ENCODE data around the gene TTLL12. TPM values are rescaled to one million over a fixed set of nuclear protein-coding genes. Genes with fewer than 3 reads are reported as not detected.

The TTLL12 gene
- total RNA-seq, 4 donors from 2014 or later: 43.6 to 93.9 (median 81.4) TPM

DNA sequence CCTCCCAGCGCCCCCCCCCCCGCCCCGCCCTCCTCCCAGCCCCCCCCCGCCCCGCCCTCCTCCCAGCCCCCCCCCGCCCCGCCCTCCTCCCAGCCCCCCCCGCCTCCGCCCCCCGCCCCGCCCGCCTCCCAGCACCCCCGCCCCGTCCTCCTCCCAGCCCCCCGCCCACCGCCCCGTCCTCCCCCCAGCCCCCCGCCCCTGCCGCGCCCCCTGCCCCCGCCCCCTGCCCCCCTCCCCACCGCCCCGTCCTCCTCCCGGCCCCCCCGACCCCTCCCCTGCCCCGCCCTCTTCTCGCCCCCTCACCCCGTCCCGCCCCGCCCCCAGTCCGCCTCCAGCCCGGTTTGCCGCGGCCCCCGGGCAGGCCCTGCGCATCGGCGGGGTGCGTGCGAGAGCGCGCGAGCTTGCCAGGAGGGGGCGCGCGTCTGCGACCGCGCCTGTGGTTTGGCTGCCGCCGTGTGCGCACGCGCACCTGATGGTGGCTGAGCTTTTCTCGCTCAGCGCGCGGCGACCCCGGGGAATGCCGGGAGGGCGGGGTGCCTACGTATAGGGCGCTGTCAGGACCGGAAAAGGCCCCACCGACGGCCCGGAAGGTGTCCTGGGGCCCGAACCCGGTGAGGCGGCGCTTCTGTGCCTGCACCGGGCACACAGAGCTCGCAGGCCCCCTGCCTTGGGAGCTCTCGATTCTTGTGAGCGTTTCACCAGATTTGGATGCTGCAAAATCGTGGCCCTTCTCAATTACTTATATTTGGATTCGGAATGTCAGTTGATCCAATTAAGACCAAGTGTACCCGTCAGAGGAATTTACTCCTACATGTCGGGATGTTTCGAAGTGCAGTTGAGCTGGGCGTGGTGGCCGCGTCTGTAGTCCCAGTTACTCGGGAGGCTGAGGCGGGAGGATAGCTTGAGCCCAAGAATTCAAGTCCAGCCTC lies 501 bp upstream of the TTLL12 start:
- peaks cover 3% of the 10 kb centered on the region for H3K36me3 ChIP-seq
- TF ChIP-seq POLR2AphosphoS5 (IDR thresholded peaks at IDR 0.05) (peak in 2 of 3 donors; percentile 39 to 47), EP300 (IDR thresholded peaks at IDR 0.05) (peak; percentile 12), CTCF (IDR thresholded peaks at IDR 0.05) (peak; percentile 20 to 91), POLR2A (IDR thresholded peaks at IDR 0.05) (no peak)
- peaks cover 46% of the 10 kb centered on the region for H3K4me1 ChIP-seq
- 8% methylated on average over 13 of the region's 86 CpGs for WGBS
- H3K27me3 ChIP-seq: no peaks in the 10 kb centered on the region
- H3K4me3 ChIP-seq: peak overlapping the region; percentile 85
- H3K9me3 ChIP-seq: no peaks in the 10 kb centered on the region
- peak; percentile 96 for DNase-seq (ENCODE audit: low spot score in 2 of 2)
- H3K27ac ChIP-seq: peak overlapping the region; percentile 91

GRCh38 chr22:43185860-43186261 lies 1.1 kb downstream of the TTLL12 start:
- H3K36me3 ChIP-seq: peaks cover 18% of the 10 kb centered on the region
- H3K27ac ChIP-seq: no peak overlapping the region
- DNase-seq (ENCODE audit: low spot score in 2 of 2): no peak
- peak overlapping the region; percentile 85 for H3K4me3 ChIP-seq
- no peak for TF ChIP-seq CTCF (IDR thresholded peaks at IDR 0.05)
- no peak for TF ChIP-seq EP300 (IDR thresholded peaks at IDR 0.05)
- TF ChIP-seq POLR2A (IDR thresholded peaks at IDR 0.05): no peak
- no peak for TF ChIP-seq POLR2AphosphoS5 (IDR thresholded peaks at IDR 0.05)
- WGBS: 32% methylated on average over 4 of the region's 12 CpGs
- H3K4me1 ChIP-seq: peaks cover 46% of the 10 kb centered on the region
- H3K27me3 ChIP-seq: no peaks in the 10 kb centered on the region
- no peaks in the 10 kb centered on the region for H3K9me3 ChIP-seq

DNA sequence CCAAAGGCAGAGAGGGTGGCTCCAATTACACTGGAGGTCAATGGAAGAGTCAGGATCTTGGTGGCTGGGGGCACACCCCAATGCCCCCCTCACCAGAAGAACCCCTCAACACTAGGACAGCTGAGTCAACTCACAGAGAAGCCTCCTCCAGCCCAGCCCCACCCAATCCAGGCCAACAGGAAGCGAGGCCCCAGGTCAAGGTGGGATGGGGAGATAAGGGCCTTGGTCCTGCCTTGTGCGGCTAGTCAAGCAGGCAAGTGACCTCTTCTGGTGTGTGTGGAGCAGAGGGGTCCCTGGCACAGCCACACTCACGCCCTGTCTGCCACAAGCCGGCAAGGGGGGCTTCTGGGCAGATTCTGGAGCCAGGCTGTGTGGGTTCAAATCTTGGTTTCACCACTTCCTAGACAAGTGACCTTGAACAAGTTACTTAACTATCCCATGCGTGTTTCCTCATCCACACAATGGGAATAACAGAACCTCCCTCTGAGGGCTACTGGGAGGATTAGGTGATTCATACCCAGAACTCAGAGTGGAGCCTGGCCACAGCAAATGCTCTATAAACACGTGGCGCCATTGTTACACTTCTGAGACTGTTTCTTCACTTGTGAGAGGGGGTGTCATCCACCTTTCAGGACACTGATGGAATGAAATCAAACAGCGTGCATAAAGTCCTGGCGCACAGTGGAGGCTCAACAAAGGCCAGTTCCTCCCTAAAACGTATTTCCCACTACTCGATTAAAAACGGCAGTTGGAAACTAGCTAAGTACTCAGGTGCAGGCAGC lies 3.2 kb downstream of the TTLL12 start:
- Histone ChIP-seq H3K9me3 (no peaks in the 10 kb centered on the region), H3K27ac (no peak overlapping the region), H3K4me3 (no peak overlapping the region), H3K27me3 (no peaks in the 10 kb centered on the region), H3K4me1 (peaks cover 46% of the 10 kb centered on the region), H3K36me3 (peaks cover 40% of the 10 kb centered on the region)
- TF ChIP-seq POLR2AphosphoS5 (IDR thresholded peaks at IDR 0.05) (no peak), EP300 (IDR thresholded peaks at IDR 0.05) (no peak), POLR2A (IDR thresholded peaks at IDR 0.05) (no peak), CTCF (IDR thresholded peaks at IDR 0.05) (no peak)
- DNase-seq (ENCODE audit: low spot score in 2 of 2): no peak
- WGBS: 83% methylated on average over 11 of the region's 12 CpGs

DNA sequence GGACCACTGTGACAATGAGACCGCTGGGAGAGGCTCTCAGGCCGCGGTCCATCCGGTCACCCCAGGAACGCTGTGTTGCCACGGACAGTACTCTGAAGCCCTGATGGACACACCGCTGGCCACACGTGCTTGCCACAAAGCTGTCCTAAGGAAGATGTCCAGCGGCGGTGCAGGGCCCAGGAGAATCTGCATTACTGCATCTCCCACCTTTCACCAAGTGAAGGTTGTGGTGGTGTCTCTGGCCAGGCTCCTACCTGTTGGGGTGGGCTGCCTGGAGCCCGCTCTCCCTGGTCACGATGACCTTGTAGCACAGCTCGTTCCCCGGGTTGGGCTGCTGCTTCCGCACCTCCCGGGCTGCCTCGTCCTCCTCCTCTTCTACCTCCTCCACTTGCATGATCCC lies 4.2 kb downstream of the TTLL12 start:
- H3K9me3 ChIP-seq: no peaks in the 10 kb centered on the region
- no peak for DNase-seq (ENCODE audit: low spot score in 2 of 2)
- peaks cover 46% of the 10 kb centered on the region for H3K36me3 ChIP-seq
- no peak for TF ChIP-seq EP300 (IDR thresholded peaks at IDR 0.05)
- H3K4me3 ChIP-seq: no peak overlapping the region
- WGBS: 94% methylated on average over 15 of the region's 17 CpGs
- peaks cover 41% of the 10 kb centered on the region for H3K4me1 ChIP-seq
- no peak overlapping the region for H3K27ac ChIP-seq
- H3K27me3 ChIP-seq: no peaks in the 10 kb centered on the region

DNA sequence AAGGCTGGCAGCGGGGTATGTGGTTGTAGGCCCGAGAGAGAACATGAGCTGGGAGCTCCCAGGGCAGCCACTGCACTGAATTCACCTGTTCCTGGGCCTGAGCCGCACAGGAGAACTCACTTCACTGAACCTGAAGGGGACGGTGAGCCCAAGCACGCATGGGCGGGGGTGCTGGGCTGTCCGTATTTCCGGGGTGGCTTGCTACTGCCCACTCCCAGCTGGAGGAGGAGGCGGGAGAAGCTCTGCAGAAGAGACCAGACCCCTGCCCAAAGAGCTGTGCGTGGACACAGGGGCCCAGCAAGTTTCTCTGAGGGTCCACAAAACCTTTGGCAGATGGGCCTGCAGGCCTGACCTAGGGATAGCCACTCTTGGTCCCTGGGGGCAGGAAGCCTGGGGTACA lies 4.8 kb downstream of the TTLL12 start:
- Histone ChIP-seq H3K27me3 (no peaks in the 10 kb centered on the region), H3K36me3 (peaks cover 49% of the 10 kb centered on the region), H3K4me1 (peaks cover 39% of the 10 kb centered on the region), H3K9me3 (no peaks in the 10 kb centered on the region), H3K27ac (no peak overlapping the region), H3K4me3 (no peak overlapping the region)
- TF ChIP-seq EP300 (IDR thresholded peaks at IDR 0.05) (no peak), CTCF (IDR thresholded peaks at IDR 0.05) (no peak), POLR2AphosphoS5 (IDR thresholded peaks at IDR 0.05) (no peak)
- 90% methylated on average over 3 of the region's 10 CpGs for WGBS
- DNase-seq (ENCODE audit: low spot score in 2 of 2): no peak
